Muscle of leg (tissue), 11 donors: ENCODE measurements around the gene C2CD4A. TPM values are rescaled to one million over a fixed set of nuclear protein-coding genes. Genes with fewer than 3 reads are reported as not detected.

Experiments used
- DNase-seq: peaks from one replicate; pipeline ENCODE4 v3.0.0; 2013
- H3K27ac ChIP-seq: one replicate; pipeline ENCODE4 v1.5.1; 2013; ENCODE audit warnings: mild to moderate bottlenecking, low read length, control low read depth
- H3K27me3 ChIP-seq: one replicate; pipeline ENCODE4 v1.6.1; 2013; ENCODE audit warnings: low read length; ENCODE audit not compliant: control insufficient read depth, insufficient read depth
- H3K36me3 ChIP-seq: one replicate; pipeline ENCODE4 v1.6.1; 2013; ENCODE audit warnings: low read length; ENCODE audit not compliant: control insufficient read depth, insufficient read depth
- H3K4me1 ChIP-seq: one replicate; pipeline ENCODE4 v1.6.1; 2013; ENCODE audit warnings: low read length; ENCODE audit not compliant: control insufficient read depth, insufficient read depth
- H3K4me3 ChIP-seq: one replicate; pipeline ENCODE4 v1.5.1; 2013; ENCODE audit warnings: low read length, control low read depth
- H3K9me3 ChIP-seq: replicated peaks from 2 replicates; pipeline ENCODE4 v1.6.1; 2013; ENCODE audit warnings: low read depth, low read length; ENCODE audit not compliant: control insufficient read depth
- WGBS: methylation state at CpG from one replicate; pipeline ENCODE4 v1.1.5; 2013; ENCODE audit warnings: missing lambda C conversion rate; ENCODE audit not compliant: insufficient coverage; 5-methylcytosine and 5-hydroxymethylcytosine counted together
- polyA plus RNA-seq, 8 donors: library from polyadenylated mRNA; unstranded; fragments of 120-200 nt; gene quantifications; one replicate each; pipeline versions ENCODE4 v1.2.1 to v1.2.3, GENCODE V29; 2013; ENCODE audit warnings: inconsistent platforms in 1 of 8, low replicate concordance in 1 of 8; ENCODE audit not compliant: insufficient read length in 8 of 8, insufficient read depth in 1 of 8
- total RNA-seq: library from RNA; stranded (reverse); fragments of 120-200 nt; gene quantifications from one replicate; pipeline ENCODE4 v1.2.4, GENCODE V29; 2013

Gene C2CD4A
- total and polyA plus RNA-seq, 9 donors: under 0.01 to 0.19 (median 0.06) TPM; not detected in 3

- no peaks in the 10 kb centered on the region for H3K27me3 ChIP-seq
- peaks cover 3% of the 10 kb centered on the region for H3K4me1 ChIP-seq
- no peak overlapping the region for H3K4me3 ChIP-seq
- WGBS: 40% methylated on average over 2 of the region's 9 CpGs
- DNase-seq: peak; percentile 68
- H3K27ac ChIP-seq: no peak overlapping the region
- H3K9me3 ChIP-seq: no peaks in the 10 kb centered on the region
- H3K36me3 ChIP-seq: no peaks in the 10 kb centered on the region
Measured at GRCh38 chr15:62075595-62076277, 9.0 kb downstream of the C2CD4A start.

- WGBS: 40% methylated on average over 1 of the region's 4 CpGs
- Histone ChIP-seq H3K4me3 (no peak overlapping the region), H3K36me3 (no peaks in the 10 kb centered on the region), H3K4me1 (peaks cover 3% of the 10 kb centered on the region), H3K9me3 (no peaks in the 10 kb centered on the region), H3K27ac (no peak overlapping the region), H3K27me3 (no peaks in the 10 kb centered on the region)
- DNase-seq: peak; percentile 18
Measured at GRCh38 chr15:62079594-62079993, 12.8 kb downstream of the C2CD4A start.

- Histone ChIP-seq H3K9me3 (no peaks in the 10 kb centered on the region), H3K4me3 (no peak overlapping the region), H3K36me3 (no peaks in the 10 kb centered on the region), H3K4me1 (peaks cover 2% of the 10 kb centered on the region), H3K27ac (no peak overlapping the region), H3K27me3 (no peaks in the 10 kb centered on the region)
- WGBS: 86% methylated on average over 3 of the region's 9 CpGs
- no peak for DNase-seq
Measured at GRCh38 chr15:62083194-62084154, 16.7 kb downstream of the C2CD4A start.

- Histone ChIP-seq H3K4me3 (no peak overlapping the region), H3K36me3 (no peaks in the 10 kb centered on the region), H3K4me1 (peaks cover 2% of the 10 kb centered on the region), H3K9me3 (no peaks in the 10 kb centered on the region), H3K27me3 (no peaks in the 10 kb centered on the region), H3K27ac (no peak overlapping the region)
- DNase-seq: no peak
- WGBS: 45% methylated on average over 4 of the region's 4 CpGs
Measured at GRCh38 chr15:62085740-62086139, 19.0 kb downstream of the C2CD4A start.

- H3K27ac ChIP-seq: no peak overlapping the region
- DNase-seq: peak; percentile 75
Measured at GRCh38 chr15:62087671-62088352, 21.0 kb downstream of the C2CD4A start.

GRCh38 chr15:62088353-62088693 lies 21.5 kb downstream of the C2CD4A start:
- WGBS: no CpG with 5 or more reads among the region's 1 CpG
- DNase-seq: no peak

More at GRCh38 chr15:62087671-62088352, 21.0 kb downstream of the C2CD4A start:
- H3K9me3 ChIP-seq: no peaks in the 10 kb centered on the region
- no peaks in the 10 kb centered on the region for H3K36me3 ChIP-seq
- H3K4me1 ChIP-seq: peaks cover 2% of the 10 kb centered on the region
- H3K27me3 ChIP-seq: no peaks in the 10 kb centered on the region
- no peak overlapping the region for H3K4me3 ChIP-seq
- WGBS: no CpG with 5 or more reads among the region's 5 CpGs

GRCh38 chr15:62089616-62090015 lies 22.8 kb downstream of the C2CD4A start:
- Histone ChIP-seq H3K27me3 (no peaks in the 10 kb centered on the region), H3K4me1 (peaks cover 2% of the 10 kb centered on the region), H3K27ac (no peak overlapping the region), H3K36me3 (no peaks in the 10 kb centered on the region), H3K4me3 (no peak overlapping the region), H3K9me3 (no peaks in the 10 kb centered on the region)
- no peak for DNase-seq
- no CpG with 5 or more reads among the region's 2 CpGs for WGBS

More at GRCh38 chr15:62088353-62088693, 21.5 kb downstream of the C2CD4A start:
- Histone ChIP-seq H3K4me3 (no peak overlapping the region), H3K9me3 (no peaks in the 10 kb centered on the region), H3K27me3 (no peaks in the 10 kb centered on the region), H3K27ac (no peak overlapping the region), H3K36me3 (no peaks in the 10 kb centered on the region), H3K4me1 (peaks cover 2% of the 10 kb centered on the region)

GRCh38 chr15:62090988-62091387 lies 24.2 kb downstream of the C2CD4A start:
- Histone ChIP-seq H3K4me3 (no peak overlapping the region), H3K27me3 (no peaks in the 10 kb centered on the region), H3K9me3 (no peaks in the 10 kb centered on the region), H3K36me3 (no peaks in the 10 kb centered on the region), H3K4me1 (peaks cover 2% of the 10 kb centered on the region), H3K27ac (no peak overlapping the region)
- WGBS: 91% methylated on average over 5 of the region's 7 CpGs
- DNase-seq: no peak

- no peaks in the 10 kb centered on the region for H3K4me1 ChIP-seq
- no peaks in the 10 kb centered on the region for H3K36me3 ChIP-seq
- no peak overlapping the region for H3K4me3 ChIP-seq
- H3K9me3 ChIP-seq: no peaks in the 10 kb centered on the region
- 90% methylated on average over 4 of the region's 5 CpGs for WGBS
- H3K27ac ChIP-seq: no peak overlapping the region
- no peaks in the 10 kb centered on the region for H3K27me3 ChIP-seq
- no peak for DNase-seq
Measured at GRCh38 chr15:62093809-62094208, 27.0 kb downstream of the C2CD4A start.

- Histone ChIP-seq H3K4me3 (no peak overlapping the region), H3K4me1 (no peaks in the 10 kb centered on the region), H3K9me3 (no peaks in the 10 kb centered on the region), H3K27me3 (no peaks in the 10 kb centered on the region), H3K36me3 (no peaks in the 10 kb centered on the region), H3K27ac (no peak overlapping the region)
- WGBS: 70% methylated on average over 6 of the region's 7 CpGs
- no peak for DNase-seq
Measured at GRCh38 chr15:62094388-62094787, 27.6 kb downstream of the C2CD4A start.
